Mammary epithelial cell (primary cell): Measurements from ENCODE around the gene TTR.

Source experiments
- CTCF ChIP-seq, 2 donors: IDR thresholded peaks in 1 of 2; conservative IDR thresholded peaks in 1 of 2; 2 replicates each; pipeline ENCODE4 v1.5.1; 2011 to 2012; ENCODE audit warnings: inconsistent platforms in 2 of 2, low read length in 2 of 2, mild to moderate bottlenecking in 2 of 2, control low read depth in 1 of 2, low read depth in 1 of 2; ENCODE audit not compliant: insufficient read depth in 1 of 2; ENCODE audit errors: extremely low read depth in 1 of 2
- EZH2 ChIP-seq: IDR thresholded peaks from 2 replicates; pipeline ENCODE4 v1.6.1; 2012; ENCODE audit warnings: low read length, inconsistent platforms, borderline replicate concordance

DNA sequence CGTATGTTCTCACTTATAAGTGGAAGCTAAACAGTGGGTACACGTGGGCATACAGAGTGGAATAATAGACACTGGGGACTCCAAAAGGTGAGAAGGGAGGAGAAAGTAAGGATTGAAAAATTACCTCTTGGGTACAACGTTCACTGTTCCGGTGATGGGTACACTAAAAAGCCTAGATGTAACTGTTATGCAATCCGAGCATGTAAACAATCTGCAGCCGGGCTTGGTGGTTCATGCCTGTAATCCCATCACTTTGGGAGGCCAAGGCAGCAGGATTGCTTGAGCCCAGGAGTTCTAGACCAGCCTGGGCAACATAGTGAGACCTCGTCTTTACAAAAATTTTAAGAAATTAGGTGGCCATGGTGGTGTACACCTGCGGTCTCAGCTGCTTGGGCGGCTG lies 33.1 kb upstream of the TTR start:
- TF ChIP-seq CTCF (conservative IDR thresholded peaks at IDR 0.05 in 1 of 2, IDR thresholded peaks at IDR 0.05 in 1 of 2; ENCODE audit: extremely low read depth in 1 of 2, insufficient read depth in 1 of 2, low read depth in 1 of 2, low read length in 2 of 2) (no peak), EZH2 (no peak)
